Measurements from ENCODE around the gene SPACA5. TPM values are rescaled to one million over a fixed set of nuclear protein-coding genes. Genes with fewer than 3 reads are reported as not detected.

Gene SPACA5
- total and polyA plus RNA-seq, 9 of the 15 experiments (the other 6 are each of a cell fraction or from before 2014, with no cell fraction given), result not detected

DNA sequence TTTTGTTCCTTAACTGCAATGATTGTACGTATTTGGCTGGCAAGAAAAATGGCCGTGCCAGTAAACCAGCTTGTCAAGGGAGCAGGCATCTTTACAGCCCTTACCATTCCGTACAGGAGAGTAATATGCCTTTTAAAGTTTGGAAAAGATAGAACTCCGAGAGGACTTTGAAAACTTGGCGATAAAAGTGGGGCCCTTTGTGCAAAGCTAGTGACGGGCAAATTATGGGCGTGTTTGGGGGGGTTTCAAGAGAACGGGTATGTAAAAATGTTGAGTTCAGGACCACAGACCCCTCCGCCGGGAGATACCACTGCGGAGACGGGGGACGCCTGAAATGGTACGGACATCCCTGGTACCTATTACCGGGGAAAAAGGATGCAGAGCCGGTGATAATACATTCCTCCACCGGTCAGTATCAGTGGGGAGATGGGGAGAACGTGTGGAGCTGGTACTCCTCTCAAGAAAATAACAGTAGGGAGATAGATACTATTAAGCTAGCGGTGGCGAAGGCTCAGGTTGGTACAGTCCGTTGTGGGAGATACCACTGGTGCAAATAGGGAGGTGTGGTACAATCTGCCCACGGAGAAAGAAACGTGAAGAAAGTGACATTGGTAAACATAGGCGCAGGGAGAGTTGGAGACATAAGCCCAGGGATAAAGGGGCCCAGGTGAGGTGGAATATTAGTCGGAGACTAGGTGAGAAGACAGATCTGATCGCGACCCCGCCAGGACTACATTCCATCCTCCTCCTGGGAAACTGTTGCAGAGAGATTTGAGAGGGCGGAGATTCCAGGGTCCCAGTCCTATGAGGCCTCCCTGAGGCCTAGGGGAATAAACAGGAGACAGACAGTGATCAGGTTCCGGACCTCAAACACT lies 14.5 kb downstream of the SPACA5 start (continued):
- TF ChIP-seq PRDM10 (IDR thresholded peaks at IDR 0.05; ENCODE audit: partially characterized antibody), result peak; percentile 99
- no peak for TF ChIP-seq ZFP30 (CRISPR knock-in tag; IDR thresholded peaks at IDR 0.05; ENCODE audit: borderline replicate concordance)
- peak; percentile 61 for TF ChIP-seq TOE1 (IDR thresholded peaks at IDR 0.05; ENCODE audit: borderline replicate concordance)
- TF ChIP-seq TOE1 (CRISPR knock-in tag; IDR thresholded peaks at IDR 0.05; ENCODE audit: borderline replicate concordance, low read depth), result no peak
- TF ChIP-seq NRF1 (conservative IDR thresholded peaks at IDR 0.05 in 1 of 2, IDR thresholded peaks at IDR 0.05 in 1 of 2), result no peak
- TF ChIP-seq JUND (IDR thresholded peaks at IDR 0.05; ENCODE audit: borderline replicate concordance, low read depth, low read length), result peak; percentile 71
- TF ChIP-seq JUND (tag; IDR thresholded peaks at IDR 0.05; ENCODE audit: borderline replicate concordance, low read depth, low read length), result no peak
- TF ChIP-seq SRSF1 (IDR thresholded peaks at IDR 0.05; ENCODE audit: low read depth, low read length), result no peak
- TF ChIP-seq FOXK2 (conservative IDR thresholded peaks at IDR 0.05 in 1 of 2, IDR thresholded peaks at IDR 0.05 in 1 of 2; ENCODE audit: low read depth in 2 of 2), result peak in 1 of 2 experiments; percentile 99; a peak in 2 of 4 replicates
- TF ChIP-seq TCF7L2 (IDR thresholded peaks at IDR 0.05; ENCODE audit: low read depth, low read length), result peak; percentile 81
- no peak for TF ChIP-seq ZNF263 (CRISPR knock-in tag; IDR thresholded peaks at IDR 0.05; ENCODE audit: borderline replicate concordance)
- no peak for TF ChIP-seq CBX1 (IDR thresholded peaks at IDR 0.05; ENCODE audit: low read depth)
- TF ChIP-seq ATF7 (IDR thresholded peaks at IDR 0.05), result peak; percentile 99
- TF ChIP-seq SIX5 (IDR thresholded peaks at IDR 0.05; ENCODE audit: borderline replicate concordance in 1 of 2, insufficient read depth in 1 of 2, low read depth in 1 of 2, low read length in 2 of 2), result peak in 1 of 2 experiments; percentile 19; a peak in 1 of 4 replicates
- no peak for TF ChIP-seq MCM5 (IDR thresholded peaks at IDR 0.05; ENCODE audit: low read depth)
- no peak for TF ChIP-seq SRSF3 (IDR thresholded peaks at IDR 0.05; ENCODE audit: insufficient read depth, low read length)
- TF ChIP-seq, protein P1, sequence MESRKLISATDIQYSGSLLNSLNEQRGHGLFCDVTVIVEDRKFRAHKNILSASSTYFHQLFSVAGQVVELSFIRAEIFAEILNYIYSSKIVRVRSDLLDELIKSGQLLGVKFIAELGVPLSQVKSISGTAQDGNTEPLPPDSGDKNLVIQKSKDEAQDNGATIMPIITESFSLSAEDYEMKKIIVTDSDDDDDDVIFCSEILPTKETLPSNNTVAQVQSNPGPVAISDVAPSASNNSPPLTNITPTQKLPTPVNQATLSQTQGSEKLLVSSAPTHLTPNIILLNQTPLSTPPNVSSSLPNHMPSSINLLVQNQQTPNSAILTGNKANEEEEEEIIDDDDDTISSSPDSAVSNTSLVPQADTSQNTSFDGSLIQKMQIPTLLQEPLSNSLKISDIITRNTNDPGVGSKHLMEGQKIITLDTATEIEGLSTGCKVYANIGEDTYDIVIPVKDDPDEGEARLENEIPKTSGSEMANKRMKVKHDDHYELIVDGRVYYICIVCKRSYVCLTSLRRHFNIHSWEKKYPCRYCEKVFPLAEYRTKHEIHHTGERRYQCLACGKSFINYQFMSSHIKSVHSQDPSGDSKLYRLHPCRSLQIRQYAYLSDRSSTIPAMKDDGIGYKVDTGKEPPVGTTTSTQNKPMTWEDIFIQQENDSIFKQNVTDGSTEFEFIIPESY (CRISPR knock-in tag; IDR thresholded peaks at IDR 0.05), result peak; percentile 38; the same call in 1 of the 2 replicates

Measured in K562 (cell line).